Neural progenitor cell (in vitro differentiated cells): ENCODE measurements around the gene MACC1. TPM values are rescaled to one million over a fixed set of nuclear protein-coding genes. Genes with fewer than 3 reads are reported as not detected.

ENCODE experiments used
- DNase-seq: peaks from one replicate; pipeline ENCODE4 v3.0.0-alpha.2; 2016; ENCODE audit warnings: low spot score
- H2AFZ ChIP-seq: fragments of 200-600 bp; sonication (generic); replicated peaks from 2 replicates; pipeline ENCODE4 v1.6.1; 2016; ENCODE audit warnings: antibody characterized with exemption
- H3F3A ChIP-seq: fragments of 200-600 bp; sonication (generic); 2 replicates; pipeline ENCODE4 v1.6.1; 2016; ENCODE audit warnings: antibody characterized with exemption, low read depth
- H3K27ac ChIP-seq: fragments of 200-600 bp; sonication (generic); 2 replicates; pipeline ENCODE4 v1.5.1; 2016; ENCODE audit warnings: mild to moderate bottlenecking
- H3K27me3 ChIP-seq: fragments of 200-600 bp; sonication (generic); 2 replicates; pipeline ENCODE4 v1.6.1; 2016; ENCODE audit warnings: mild to moderate bottlenecking, moderate library complexity
- H3K36me3 ChIP-seq: fragments of 200-600 bp; sonication (generic); 2 replicates; pipeline ENCODE4 v1.5.1; 2016
- H3K4me1 ChIP-seq: fragments of 200-600 bp; sonication (generic); 2 replicates; pipeline ENCODE4 v1.6.1; 2016; ENCODE audit warnings: mixed run types
- H3K4me2 ChIP-seq: fragments of 200-600 bp; sonication (generic); 2 replicates; pipeline ENCODE4 v1.6.1; 2016
- H3K4me3 ChIP-seq: fragments of 200-600 bp; sonication (generic); 2 replicates; pipeline ENCODE4 v1.5.1; 2016
- H3K79me2 ChIP-seq: fragments of 200-600 bp; sonication (generic); 2 replicates; pipeline ENCODE4 v1.6.1; 2016; ENCODE audit warnings: low read depth
- H3K9ac ChIP-seq: fragments of 200-600 bp; sonication (generic); 2 replicates; pipeline ENCODE4 v1.6.1; 2016
- H3K9me3 ChIP-seq: fragments of 200-600 bp; sonication (generic); 2 replicates; pipeline ENCODE4 v1.5.1; 2016; ENCODE audit warnings: low read depth
- H4K20me1 ChIP-seq: fragments of 200-600 bp; sonication (generic); 2 replicates; pipeline ENCODE4 v1.6.1; 2016; ENCODE audit warnings: low read depth
- H3K27ac Mint-ChIP-seq: 3 replicates; pipeline ENCODE4 v1.8.0; 2021; ENCODE audit warnings: mixed read lengths
- H3K27me3 Mint-ChIP-seq: 2 replicates; pipeline ENCODE4 v1.8.0; 2022; ENCODE audit warnings: low read depth, mild to moderate bottlenecking, inconsistent platforms, moderate library complexity, mixed read lengths; ENCODE audit not compliant: insufficient read depth
- H3K36me3 Mint-ChIP-seq: 3 replicates; pipeline ENCODE4 v1.8.0; 2021; ENCODE audit warnings: mixed read lengths
- H3K4me1 Mint-ChIP-seq: 3 replicates; pipeline ENCODE4 v1.8.0; 2021; ENCODE audit warnings: mixed read lengths
- H3K4me3 Mint-ChIP-seq: 3 replicates; pipeline ENCODE4 v1.8.0; 2021; ENCODE audit warnings: mild to moderate bottlenecking, moderate library complexity, mixed read lengths
- H3K9me3 Mint-ChIP-seq: 3 replicates; pipeline ENCODE4 v1.8.0; 2020; ENCODE audit warnings: mixed read lengths
- EZH2 ChIP-seq: fragments of 200-600 bp; sonication (generic); IDR thresholded peaks from 2 replicates; pipeline ENCODE4 v1.6.1; 2017; ENCODE audit warnings: antibody characterized with exemption, mild to moderate bottlenecking, moderate library complexity
- EZH2phosphoT487 ChIP-seq: fragments of 200-600 bp; sonication (generic); IDR thresholded peaks from 2 replicates; pipeline ENCODE4 v1.6.1; 2017; ENCODE audit warnings: antibody characterized with exemption
- total RNA-seq: library from RNA; depleted of rRNA; stranded (reverse); fragments of >200 nt; gene quantifications from 2 replicates; pipeline ENCODE4 v1.2.3, GENCODE V29; 2015; ENCODE audit warnings: low replicate concordance
- TF ChIP-seq, protein P1 (sequence below): fragments of 200-600 bp; sonication (generic); IDR thresholded peaks from 2 replicates; pipeline ENCODE4 v1.5.1; 2017; ENCODE audit warnings: antibody characterized with exemption, mild to moderate bottlenecking

The MACC1 gene
- 5.7 and 7.2 TPM in 2 replicates for total RNA-seq

GRCh38 chr7:20217193-20217948 lies at the start of gene MACC1:
Gene MACC1, minus strand, starts transcription at chr7:20217384. Its CDS starts 55,522 bp downstream, at chr7:20161862.
- Histone ChIP-seq H3K4me1 (peaks cover 8% of the 10 kb centered on the region), H3K9ac (no peak within 1 kb of the TSS), H3K4me2 (peak within 1 kb of the TSS; percentile 55), H3K27ac (no peak within 1 kb of the TSS), H3K36me3 (no peaks in the 10 kb centered on the region), H3K79me2 (no peaks in the 10 kb centered on the region), H3K9me3 (no peaks in the 10 kb centered on the region), H4K20me1 (no peaks in the 10 kb centered on the region), H2AFZ (peak within 1 kb of the TSS; percentile 91), H3F3A (peaks cover 5% of the 10 kb centered on the region), H3K27me3 (no peaks in the 10 kb centered on the region), H3K4me3 (peak within 1 kb of the TSS; percentile 16)
- peak; percentile 71 for DNase-seq
- Mint-ChIP-seq H3K9me3 (peaks cover 6% of the 10 kb centered on the region), H3K4me3 (no peak within 1 kb of the TSS), H3K4me1 (peaks cover 9% of the 10 kb centered on the region), H3K27ac (no peak within 1 kb of the TSS), H3K27me3 (no peaks in the 10 kb centered on the region), H3K36me3 (no peaks in the 10 kb centered on the region)
- TF ChIP-seq EZH2phosphoT487: no peak
- TF ChIP-seq, protein P1, sequence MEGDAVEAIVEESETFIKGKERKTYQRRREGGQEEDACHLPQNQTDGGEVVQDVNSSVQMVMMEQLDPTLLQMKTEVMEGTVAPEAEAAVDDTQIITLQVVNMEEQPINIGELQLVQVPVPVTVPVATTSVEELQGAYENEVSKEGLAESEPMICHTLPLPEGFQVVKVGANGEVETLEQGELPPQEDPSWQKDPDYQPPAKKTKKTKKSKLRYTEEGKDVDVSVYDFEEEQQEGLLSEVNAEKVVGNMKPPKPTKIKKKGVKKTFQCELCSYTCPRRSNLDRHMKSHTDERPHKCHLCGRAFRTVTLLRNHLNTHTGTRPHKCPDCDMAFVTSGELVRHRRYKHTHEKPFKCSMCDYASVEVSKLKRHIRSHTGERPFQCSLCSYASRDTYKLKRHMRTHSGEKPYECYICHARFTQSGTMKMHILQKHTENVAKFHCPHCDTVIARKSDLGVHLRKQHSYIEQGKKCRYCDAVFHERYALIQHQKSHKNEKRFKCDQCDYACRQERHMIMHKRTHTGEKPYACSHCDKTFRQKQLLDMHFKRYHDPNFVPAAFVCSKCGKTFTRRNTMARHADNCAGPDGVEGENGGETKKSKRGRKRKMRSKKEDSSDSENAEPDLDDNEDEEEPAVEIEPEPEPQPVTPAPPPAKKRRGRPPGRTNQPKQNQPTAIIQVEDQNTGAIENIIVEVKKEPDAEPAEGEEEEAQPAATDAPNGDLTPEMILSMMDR: peak; percentile 60

DNA sequence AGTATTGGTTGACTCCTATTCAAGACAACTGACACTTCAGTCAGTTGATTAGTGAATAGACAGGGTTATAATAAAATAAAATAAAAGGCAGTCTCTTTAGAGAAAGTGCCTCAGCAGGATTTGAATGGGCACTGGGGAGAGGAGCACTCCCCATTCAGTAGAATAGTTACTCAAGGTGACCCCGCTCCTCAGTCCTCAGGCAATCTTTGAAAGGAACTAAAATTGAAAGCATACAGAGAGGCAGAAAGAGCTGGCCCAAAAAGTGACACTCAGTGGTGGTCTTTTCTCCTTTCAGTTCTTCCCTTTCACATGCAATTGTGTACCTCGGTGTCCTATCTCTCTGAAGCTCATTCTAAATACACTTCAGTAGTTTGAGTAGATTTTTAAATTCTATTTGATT lies 47.4 kb upstream of the MACC1 start:
- peak; percentile 48 for DNase-seq
- no peak overlapping the region for H2AFZ ChIP-seq
- no peak overlapping the region for H3K9ac ChIP-seq
- H3K27ac ChIP-seq: peak overlapping the region; percentile 66
- H3K4me3 Mint-ChIP-seq: no peak overlapping the region
- no peaks in the 10 kb centered on the region for H3K27me3 ChIP-seq
- H3K4me1 Mint-ChIP-seq: peaks cover 47% of the 10 kb centered on the region
- H3K9me3 Mint-ChIP-seq: peaks cover 15% of the 10 kb centered on the region
- peak overlapping the region; percentile 15 for H3K4me3 ChIP-seq
- H3K4me2 ChIP-seq: peak overlapping the region; percentile 64
- H3K9me3 ChIP-seq: no peaks in the 10 kb centered on the region
- TF ChIP-seq EZH2phosphoT487 (no peak), EZH2 (no peak)
- TF ChIP-seq, protein P1: no peak
- no peaks in the 10 kb centered on the region for H4K20me1 ChIP-seq
- peak overlapping the region; percentile 65 for H3K27ac Mint-ChIP-seq
- peaks cover 9% of the 10 kb centered on the region for H3K36me3 Mint-ChIP-seq
- H3K4me1 ChIP-seq: peaks cover 35% of the 10 kb centered on the region
- no peaks in the 10 kb centered on the region for H3K79me2 ChIP-seq
- H3F3A ChIP-seq: peaks cover 26% of the 10 kb centered on the region
- no peaks in the 10 kb centered on the region for H3K36me3 ChIP-seq
- peaks cover 2% of the 10 kb centered on the region for H3K27me3 Mint-ChIP-seq

DNA sequence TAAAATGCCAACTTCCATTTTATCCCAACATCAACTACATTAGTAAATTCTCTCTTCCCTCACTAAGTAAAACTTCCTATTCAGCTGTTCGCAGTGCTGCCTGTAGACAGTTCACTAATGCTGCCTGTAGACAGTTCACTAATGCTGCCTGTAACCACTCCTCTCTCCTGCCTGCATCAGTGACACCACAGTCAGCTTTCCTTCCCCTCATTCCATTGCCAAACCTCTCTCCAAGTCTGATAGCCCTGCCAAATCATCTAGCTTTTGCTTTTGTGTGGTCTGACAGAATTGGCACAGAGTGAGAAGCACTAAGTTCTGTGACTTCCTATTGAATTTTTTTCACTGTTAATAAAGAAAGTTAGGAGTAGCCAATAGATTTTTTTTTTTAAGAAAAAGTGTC lies 43.0 kb upstream of the MACC1 start:
- H3K36me3 ChIP-seq: no peaks in the 10 kb centered on the region
- H3K9me3 Mint-ChIP-seq: peaks cover 4% of the 10 kb centered on the region
- no peak overlapping the region for H3K9ac ChIP-seq
- no peak overlapping the region for H3K27ac Mint-ChIP-seq
- no peaks in the 10 kb centered on the region for H4K20me1 ChIP-seq
- DNase-seq: no peak
- no peak for TF ChIP-seq EZH2
- TF ChIP-seq, protein P1: no peak
- TF ChIP-seq EZH2phosphoT487: no peak
- H2AFZ ChIP-seq: no peak overlapping the region
- no peak overlapping the region for H3K4me3 Mint-ChIP-seq
- H3K4me1 Mint-ChIP-seq: peaks cover 33% of the 10 kb centered on the region
- H3K4me3 ChIP-seq: no peak overlapping the region
- H3K9me3 ChIP-seq: no peaks in the 10 kb centered on the region
- H3K4me1 ChIP-seq: peaks cover 17% of the 10 kb centered on the region
- H3K27ac ChIP-seq: no peak overlapping the region
- no peak overlapping the region for H3K4me2 ChIP-seq
- no peaks in the 10 kb centered on the region for H3K79me2 ChIP-seq
- H3F3A ChIP-seq: peaks cover 17% of the 10 kb centered on the region
- H3K36me3 Mint-ChIP-seq: peaks cover 6% of the 10 kb centered on the region
- H3K27me3 ChIP-seq: no peaks in the 10 kb centered on the region
- H3K27me3 Mint-ChIP-seq: no peaks in the 10 kb centered on the region
